SH-SY5Y (cell line): ENCODE data around the gene SLX9.

Experiments
- GATA2 ChIP-seq: IDR thresholded peaks from 2 replicates; pipeline ENCODE4 v1.6.1; 2011; ENCODE audit warnings: mild to moderate bottlenecking, low read depth, low read length
- GATA3 ChIP-seq: IDR thresholded peaks from 2 replicates; pipeline ENCODE4 v1.6.1; 2011; ENCODE audit warnings: low read depth, mild to moderate bottlenecking, low read length, moderate library complexity

Gene SLX9

DNA sequence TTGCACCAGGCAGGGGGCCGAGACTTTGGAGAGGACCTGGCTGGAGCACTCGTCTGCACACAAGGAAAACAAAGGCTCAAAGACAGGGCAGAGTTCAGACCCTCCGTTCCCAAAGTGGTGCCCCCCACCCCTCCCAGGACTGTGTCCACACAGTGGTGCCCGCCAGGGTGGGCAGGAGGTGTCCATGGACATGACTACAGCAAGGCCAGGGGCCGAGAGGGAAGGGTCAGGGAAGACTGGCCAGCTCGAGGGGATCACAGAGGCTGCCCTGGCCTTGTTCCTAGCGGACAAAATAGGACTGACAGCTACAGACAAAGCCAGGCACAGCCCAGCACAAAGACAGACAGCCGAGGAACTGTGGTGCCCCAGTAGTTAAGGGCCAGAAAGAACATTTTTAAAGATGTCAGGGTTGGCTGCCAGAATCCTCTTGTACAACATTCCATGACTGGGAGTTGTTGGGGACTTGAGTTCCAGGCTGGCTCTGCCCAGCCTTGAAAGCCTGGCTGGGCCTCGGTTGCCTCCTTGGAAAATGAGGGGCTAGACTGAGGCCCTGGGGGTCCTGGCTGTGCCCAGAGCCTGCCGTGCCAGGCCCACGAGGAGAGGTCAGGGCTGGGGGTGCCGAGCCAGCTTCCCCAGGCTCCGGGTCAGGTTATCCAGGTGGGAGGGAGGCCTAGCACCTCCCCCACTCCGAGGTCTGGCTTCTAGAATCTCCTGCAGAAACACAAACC is 63.7 kb downstream of the SLX9 start:
- no peak for TF ChIP-seq GATA2
- TF ChIP-seq GATA3 = no peak

DNA sequence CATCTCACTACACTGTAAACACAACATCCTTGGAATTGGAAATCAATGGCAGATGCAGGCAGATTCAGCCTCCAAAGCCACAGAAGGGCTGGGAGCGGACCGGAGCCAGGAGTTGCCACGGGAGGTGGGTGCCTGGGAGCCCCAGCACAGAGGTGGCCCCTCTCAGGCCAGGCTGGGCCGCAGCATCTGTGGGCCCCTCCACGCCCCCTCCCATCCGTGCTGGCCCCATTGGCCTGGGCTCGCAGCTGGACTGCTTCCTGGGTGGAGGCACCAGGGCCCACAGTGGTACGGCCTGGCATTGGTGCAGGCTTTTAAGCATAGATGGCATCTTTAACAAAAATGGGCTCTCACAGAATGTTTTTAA is 64.2 kb downstream of the SLX9 start:
- TF ChIP-seq GATA2 = no peak
- no peak for TF ChIP-seq GATA3

DNA sequence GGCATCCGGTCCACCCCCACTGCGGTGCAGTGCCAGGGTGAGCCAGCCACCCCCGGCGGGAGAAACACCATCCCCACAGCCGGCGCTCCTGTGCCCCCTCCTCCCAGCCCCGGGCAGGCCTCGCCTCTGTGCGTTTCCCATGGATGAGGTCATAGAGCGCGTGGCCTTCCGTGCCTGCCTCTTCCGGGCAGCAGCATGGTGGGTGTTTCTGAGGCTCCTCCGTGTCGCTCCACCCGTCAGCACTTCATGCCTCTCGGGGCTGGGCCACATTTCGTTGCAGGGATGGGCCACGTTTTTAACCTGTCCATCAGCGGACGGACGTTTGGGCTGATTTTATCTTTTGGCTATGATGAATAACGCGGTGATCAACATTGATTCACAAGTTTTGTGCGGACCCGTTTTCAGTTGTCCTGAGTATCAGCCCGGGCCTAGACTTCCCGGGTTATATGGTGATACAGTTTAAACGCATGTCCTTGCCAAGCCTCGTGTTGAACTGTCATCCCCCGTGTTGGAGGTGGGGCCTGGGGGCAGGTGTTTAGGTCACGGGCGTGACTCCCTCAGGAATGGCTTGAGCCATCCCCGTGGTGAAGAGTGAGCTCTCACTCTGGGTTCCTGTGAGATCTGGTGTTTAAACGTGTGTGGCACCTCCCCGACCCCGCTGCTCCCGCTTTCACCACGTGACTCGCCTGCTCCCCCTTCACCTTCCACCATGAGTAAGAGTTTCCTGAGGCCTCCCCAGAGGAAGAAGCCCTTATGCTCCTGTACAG is 64.8 kb downstream of the SLX9 start:
- no peak for TF ChIP-seq GATA3
- TF ChIP-seq GATA2 = no peak

DNA sequence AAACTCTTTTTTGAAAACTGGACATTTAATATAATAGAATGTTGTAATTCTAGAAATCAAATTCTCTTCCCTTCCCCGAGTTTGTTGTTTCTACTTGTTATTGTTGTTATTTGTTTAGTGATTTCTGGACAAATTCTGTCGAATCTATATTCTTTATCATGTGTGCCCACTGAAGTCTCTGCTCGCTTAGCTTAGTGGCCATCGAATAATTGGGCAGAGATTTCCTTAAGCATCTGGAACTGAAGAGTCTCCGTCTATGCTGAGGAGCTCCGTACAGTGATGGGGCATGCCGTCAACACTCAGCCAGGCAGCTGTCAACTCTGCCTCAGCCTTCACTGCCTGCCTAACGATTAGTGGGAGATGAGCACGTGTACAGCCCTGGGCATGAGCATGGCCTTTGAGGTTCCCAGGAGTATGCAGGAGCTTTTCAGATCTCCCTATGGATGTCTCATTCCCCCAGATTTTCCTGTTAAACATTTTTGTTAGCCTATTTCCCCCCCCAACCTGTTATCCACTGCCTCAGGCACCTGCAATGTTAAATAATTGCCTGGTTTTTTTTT is 66.8 kb downstream of the SLX9 start:
- no peak for TF ChIP-seq GATA2
- TF ChIP-seq GATA3 = no peak

DNA sequence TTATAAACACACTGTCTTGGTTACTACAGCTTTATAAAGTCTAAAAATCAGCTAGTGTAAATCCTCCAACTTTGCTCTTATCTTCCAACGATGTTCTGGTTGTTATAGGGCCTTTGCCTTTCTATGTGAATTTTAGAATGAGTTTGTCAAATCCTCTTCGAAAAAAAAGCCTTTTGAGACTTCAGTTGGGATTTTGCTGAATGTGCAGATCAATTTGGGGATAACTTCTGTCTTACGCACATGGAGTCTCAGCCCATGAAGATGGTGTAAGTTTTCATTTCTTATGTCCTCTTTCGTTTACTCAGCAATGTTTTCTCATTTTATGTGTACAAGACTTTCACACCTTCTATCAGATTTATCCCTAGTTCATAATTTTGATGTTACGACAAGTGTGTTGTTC is 69.8 kb downstream of the SLX9 start:
- TF ChIP-seq GATA2 (no peak), GATA3 (no peak)

DNA sequence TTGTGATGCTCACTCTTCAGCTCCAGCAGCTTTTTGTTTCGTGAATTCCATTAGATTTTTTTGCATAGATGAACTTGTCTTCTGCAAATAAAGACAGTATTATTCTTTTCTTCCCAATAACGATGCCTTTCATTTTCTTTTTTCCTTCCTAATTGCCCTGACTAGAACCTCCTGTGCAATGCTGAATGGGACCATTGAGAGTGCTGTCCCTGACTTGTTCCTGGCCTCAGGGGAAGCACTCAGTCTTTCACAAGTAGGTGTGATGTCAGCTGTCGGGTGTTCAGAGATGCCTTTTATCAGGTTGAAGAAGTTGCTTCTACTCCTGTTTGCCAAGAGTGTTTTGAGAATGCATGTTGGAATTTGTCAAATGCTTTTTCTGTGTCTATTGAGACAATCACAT is 70.3 kb downstream of the SLX9 start:
- no peak for TF ChIP-seq GATA2

DNA sequence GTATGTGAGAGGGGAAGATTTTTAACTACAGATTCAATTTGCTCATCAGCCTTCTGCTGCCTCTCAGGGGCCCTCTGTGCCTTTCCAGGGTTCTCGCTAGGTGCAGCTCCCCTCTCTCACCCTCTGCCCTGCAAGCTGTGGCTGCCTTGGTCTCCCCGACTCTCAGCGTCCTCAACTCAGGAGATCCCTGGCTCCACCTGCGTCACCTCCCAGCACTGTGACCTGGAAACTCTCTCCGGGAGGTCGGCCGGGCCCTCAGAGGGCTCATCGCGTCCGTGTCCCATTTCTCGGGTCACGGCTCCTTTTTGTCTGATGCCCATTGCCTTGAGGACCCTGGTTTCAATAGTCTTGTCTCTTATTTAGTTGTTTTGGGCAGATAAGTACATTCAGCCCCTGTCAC is 71.0 kb downstream of the SLX9 start:
- TF ChIP-seq GATA3 (no peak), GATA2 (no peak)

DNA sequence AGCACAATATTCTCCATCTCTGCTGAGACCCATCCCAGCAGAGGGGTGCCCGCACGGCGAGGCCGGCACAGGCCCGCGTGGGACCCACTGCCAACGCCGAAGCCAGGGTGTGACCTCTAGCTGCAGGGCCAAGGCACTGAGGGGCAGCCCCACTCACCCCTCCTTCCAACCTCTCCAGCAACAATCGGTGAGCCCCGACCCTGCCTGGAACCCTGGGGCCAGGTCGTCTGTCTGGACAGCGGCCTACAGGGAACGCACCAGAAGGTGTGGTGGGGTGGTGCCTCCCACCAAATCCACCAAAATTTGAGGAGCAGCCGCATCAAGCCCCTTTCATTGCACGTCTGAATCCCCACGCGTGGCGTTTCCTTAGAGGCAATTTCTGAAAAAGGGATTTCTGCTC is 71.6 kb downstream of the SLX9 start:
- no peak for TF ChIP-seq GATA3
- no peak for TF ChIP-seq GATA2

DNA sequence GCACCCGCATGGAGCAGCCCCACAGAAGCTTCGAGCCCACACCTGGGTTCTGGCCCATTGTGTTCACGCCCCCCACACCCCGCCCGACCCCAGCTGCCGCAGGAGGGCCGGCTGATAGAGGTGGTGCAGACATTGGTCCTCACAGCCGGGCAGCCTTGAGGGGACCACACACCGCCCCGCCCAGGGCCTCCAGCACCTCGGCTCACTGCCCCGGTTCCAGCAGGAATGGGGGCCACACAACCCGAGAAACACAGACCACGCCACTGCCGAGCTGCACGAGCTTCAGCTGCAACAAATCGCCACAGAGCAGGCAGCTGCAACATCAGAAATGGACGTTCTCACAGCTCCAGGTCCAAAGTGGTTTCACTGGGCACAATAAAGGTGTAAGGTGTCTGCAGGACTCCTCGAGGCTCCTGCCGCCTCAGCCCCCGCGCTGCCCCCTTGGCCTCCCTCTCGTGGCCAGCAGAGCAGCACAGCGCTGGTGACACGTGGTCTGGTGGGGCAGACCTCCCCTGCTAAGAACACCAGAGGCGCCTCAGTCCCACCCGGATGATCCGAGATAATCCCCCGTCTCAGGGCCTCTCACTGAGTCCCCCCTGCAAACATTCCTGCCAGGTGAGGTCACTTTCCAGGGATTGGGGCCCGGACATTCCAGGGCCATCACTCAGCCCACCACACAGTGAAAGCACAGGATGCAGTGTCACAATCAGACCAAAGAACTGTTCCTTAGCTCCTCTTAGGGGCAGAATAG is 72.3 kb downstream of the SLX9 start:
- TF ChIP-seq GATA3 (no peak), GATA2 (no peak)

DNA sequence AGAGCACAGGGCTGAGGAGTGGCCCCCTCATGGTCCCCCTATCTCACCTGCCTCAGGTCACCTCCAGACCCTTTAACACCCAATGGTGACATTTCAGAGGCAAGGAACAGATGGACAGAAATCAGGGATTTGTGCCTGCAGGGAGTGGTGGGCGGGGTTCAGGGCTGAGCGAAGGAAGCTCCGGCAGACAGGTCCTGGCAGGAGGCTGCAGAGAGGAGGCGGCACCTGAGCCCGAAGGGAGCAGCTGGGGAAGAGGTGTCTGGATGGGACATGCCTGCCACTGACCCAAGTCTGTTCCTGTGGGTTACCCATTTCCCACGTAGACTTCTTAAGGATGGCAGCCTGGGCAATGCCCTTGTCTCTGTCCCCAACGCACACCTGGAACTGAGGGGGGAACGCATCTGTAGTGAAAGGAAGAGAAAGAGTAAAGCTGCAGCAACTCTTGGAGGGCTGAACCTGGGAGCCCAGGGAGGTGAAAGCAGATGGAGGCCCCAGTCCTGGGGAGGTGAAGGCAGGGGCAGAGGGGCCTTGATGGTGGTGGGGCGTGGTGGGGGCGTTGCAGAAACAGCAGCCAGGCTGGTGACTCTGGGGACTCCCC is 72.9 kb downstream of the SLX9 start:
- TF ChIP-seq GATA3 (no peak), GATA2 (no peak)

DNA sequence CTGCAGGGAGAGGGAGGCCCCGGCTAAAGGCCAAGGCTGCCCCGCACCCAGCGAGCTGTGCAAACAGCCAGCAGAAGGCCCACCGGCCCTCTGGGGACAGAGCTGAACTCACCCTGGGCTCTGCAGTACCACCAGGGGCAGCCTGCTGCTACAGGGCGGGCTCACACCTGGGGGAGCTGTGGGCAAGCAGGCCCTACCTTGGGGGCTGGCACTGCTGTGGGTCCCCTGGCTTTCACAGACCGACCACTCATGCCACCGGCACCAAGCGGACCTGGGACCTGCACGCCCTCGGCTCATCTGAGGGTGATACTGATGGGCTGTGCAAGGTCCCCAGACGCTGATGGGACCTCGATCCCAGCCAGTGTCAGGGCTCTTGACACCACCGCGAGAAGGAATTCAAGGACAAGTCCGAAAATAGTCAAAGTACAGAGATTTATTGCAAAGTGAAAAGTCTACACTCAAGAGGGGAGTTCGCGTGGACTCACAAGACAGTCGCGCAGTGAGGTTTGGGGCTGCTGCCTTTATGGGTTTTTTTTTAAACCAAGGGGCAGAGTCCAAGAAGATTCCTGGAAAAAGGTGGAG is 73.5 kb downstream of the SLX9 start:
- TF ChIP-seq GATA2 (no peak), GATA3 (no peak)

DNA sequence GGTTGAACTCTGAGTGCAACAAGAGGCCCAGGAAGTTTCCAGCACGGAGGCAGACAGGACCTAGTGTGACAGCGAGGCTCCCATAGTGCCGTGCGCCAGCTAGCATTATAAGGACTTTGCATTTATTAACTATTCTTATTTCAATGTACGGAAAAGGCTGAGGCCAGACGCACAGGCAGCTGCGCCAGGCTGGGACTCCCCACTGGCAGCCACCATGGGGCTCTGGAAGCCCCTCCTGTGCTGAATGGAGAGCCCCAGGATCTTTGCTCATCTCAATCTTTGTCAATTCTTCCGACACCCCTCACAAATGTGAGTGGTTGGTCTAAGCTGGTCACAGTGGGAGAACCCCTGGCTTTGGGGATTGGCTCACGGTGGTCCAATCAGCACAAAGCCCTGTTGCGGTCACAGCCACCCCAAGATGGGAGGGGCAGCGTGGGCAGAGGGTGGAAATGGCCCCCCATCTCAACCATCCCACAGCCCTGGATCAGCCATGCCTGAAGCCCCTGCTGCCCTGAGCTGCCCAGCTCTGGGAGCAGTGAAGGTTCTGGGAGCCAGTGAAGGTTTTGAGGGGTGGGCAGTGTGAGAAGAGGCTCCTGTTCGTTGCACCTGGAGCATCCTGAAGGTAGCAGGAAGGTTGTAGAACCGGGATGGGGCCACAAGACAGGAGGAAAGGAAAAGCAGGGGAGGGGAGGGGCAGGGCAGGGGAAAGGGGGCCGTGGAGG is 75.1 kb downstream of the SLX9 start:
- TF ChIP-seq GATA3 (no peak), GATA2 (no peak)

DNA sequence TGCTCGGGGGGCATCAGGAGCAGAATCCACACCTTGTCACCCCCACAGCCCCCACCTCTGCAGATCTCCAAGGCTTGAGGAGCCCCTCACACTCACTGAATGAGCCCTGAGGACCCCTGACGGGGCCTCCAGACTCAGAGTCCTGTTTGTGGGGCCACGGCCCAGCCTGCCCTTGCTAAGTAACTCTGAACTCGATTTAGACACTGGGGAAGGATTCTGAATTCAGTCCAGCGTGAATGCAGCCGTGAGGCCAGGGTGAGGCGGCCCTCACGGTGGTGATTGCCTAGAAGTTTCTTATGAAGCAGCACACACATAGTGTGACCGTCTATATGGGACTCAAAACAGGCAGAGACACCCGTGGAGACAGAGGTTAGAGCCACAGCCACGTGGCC is 75.6 kb downstream of the SLX9 start:
- TF ChIP-seq GATA3 (no peak), GATA2 (no peak)
